ENCODE measurements around the gene RGS19.

DNA sequence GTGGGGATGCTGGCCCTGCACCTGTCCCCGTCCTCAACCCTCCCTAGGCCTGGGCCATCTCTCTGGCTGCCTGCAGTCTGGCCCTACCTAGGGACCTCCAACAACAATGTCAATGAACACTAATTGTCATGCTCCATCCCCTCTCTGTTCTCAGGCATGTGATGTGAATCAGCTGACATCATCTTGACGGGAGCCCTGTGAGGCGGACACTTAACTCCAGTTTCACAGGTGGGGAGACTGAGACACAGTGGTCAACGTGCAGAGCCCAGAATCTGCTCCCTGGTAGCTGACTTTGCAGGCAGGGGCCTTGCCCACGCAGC lies 17.1 kb downstream of the RGS19 start:
- TF ChIP-seq, protein P1, sequence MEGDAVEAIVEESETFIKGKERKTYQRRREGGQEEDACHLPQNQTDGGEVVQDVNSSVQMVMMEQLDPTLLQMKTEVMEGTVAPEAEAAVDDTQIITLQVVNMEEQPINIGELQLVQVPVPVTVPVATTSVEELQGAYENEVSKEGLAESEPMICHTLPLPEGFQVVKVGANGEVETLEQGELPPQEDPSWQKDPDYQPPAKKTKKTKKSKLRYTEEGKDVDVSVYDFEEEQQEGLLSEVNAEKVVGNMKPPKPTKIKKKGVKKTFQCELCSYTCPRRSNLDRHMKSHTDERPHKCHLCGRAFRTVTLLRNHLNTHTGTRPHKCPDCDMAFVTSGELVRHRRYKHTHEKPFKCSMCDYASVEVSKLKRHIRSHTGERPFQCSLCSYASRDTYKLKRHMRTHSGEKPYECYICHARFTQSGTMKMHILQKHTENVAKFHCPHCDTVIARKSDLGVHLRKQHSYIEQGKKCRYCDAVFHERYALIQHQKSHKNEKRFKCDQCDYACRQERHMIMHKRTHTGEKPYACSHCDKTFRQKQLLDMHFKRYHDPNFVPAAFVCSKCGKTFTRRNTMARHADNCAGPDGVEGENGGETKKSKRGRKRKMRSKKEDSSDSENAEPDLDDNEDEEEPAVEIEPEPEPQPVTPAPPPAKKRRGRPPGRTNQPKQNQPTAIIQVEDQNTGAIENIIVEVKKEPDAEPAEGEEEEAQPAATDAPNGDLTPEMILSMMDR (IDR thresholded peaks at IDR 0.05): no peak
- no peak for TF ChIP-seq EZH2 (IDR thresholded peaks at IDR 0.05)
